ENCODE data around the gene NTN3.

DNA sequence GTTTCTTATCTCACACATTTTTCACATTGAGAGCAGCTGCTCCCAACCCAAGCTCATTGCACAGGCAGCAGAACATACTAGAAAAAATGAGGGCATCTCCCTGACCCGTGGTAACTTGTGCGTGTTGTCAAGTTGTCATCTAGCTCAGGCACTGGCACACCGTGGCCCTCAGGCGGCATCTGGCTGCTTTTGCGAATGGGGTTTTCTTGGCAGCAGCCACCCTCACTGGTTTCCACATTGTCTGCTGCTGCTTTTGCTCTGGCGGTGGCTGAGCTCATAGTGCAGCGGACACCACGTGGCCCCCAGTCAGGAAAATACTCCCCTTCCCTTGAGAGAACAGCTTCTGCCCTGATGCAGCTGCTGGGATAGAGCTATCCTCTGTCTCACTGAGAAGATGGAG, 20.6 kb upstream of the NTN3 start:
- TF ChIP-seq CTCF (IDR thresholded peaks at IDR 0.05), result no peak
- no peak for TF ChIP-seq POLR2A (IDR thresholded peaks at IDR 0.05)
